Omental fat pad (tissue), 4 donors: ENCODE results near the gene MEGF8. TPM values are rescaled to one million over a fixed set of nuclear protein-coding genes. Genes with fewer than 3 reads are reported as not detected.

Experiments used
- ATAC-seq: fragments of 150-250 bp; one replicate; pipeline ENCODE4 v1.9.1; 2016; ENCODE audit warnings: mild to moderate bottlenecking, moderate library complexity; ENCODE audit not compliant: low FRiP score
- DNase-seq: peaks from one replicate; pipeline ENCODE4 v3.0.0-alpha.2; 2019; ENCODE audit warnings: low spot score
- CTCF ChIP-seq, 3 donors: fragments of 450-650 bp; IDR thresholded peaks; one replicate each; pipeline ENCODE4 v1.5.1; 2016 to 2017; ENCODE audit warnings: antibody characterized with exemption in 3 of 3, mild to moderate bottlenecking in 3 of 3, moderate library complexity in 2 of 3
- total RNA-seq, 4 donors: library from RNA; depleted of rRNA; stranded (reverse); fragments of >200 nt; gene quantifications; one replicate each; pipeline ENCODE4 v1.1.0, GENCODE V29; 2016

MEGF8 gene
- total RNA-seq, 4 donors from 2014 or later: 15.3 to 20.5 (median 18.4) TPM

GRCh38 chr19:42291435-42291810, 34.0 kb upstream of the MEGF8 start:
- DNase-seq (no peak), ATAC-seq (no peak)
- no peak for TF ChIP-seq CTCF (IDR thresholded peaks at IDR 0.05)

GRCh38 chr19:42292042-42292960, 33.1 kb upstream of the MEGF8 start:
- ATAC-seq (no peak), DNase-seq (no peak)
- TF ChIP-seq CTCF (IDR thresholded peaks at IDR 0.05): no peak

- no peak for TF ChIP-seq CTCF (IDR thresholded peaks at IDR 0.05)
- no peak for DNase-seq
- no peak for ATAC-seq
These were observed 32.5 kb upstream of the MEGF8 start for GRCh38 chr19:42292963-42293362.

- ATAC-seq (no peak), DNase-seq (no peak)
- TF ChIP-seq CTCF (IDR thresholded peaks at IDR 0.05): no peak
These were observed 31.9 kb upstream of the MEGF8 start for GRCh38 chr19:42293540-42293939.

- ATAC-seq: no peak
- no peak for DNase-seq
- TF ChIP-seq CTCF (IDR thresholded peaks at IDR 0.05): no peak
These were observed 31.5 kb upstream of the MEGF8 start for GRCh38 chr19:42293948-42294347.

- ATAC-seq: no peak
- DNase-seq: no peak
- TF ChIP-seq CTCF (IDR thresholded peaks at IDR 0.05): no peak
These were observed 30.8 kb upstream of the MEGF8 start for GRCh38 chr19:42294471-42295137.
